ENCODE measurements around the gene SNRPA1. TPM values are rescaled to one million over a fixed set of nuclear protein-coding genes. Genes with fewer than 3 reads are reported as not detected.

Gene SNRPA1
- total and polyA plus RNA-seq, 2 of the 13 experiments (the other 11 are each of a cell fraction or from before 2014, with no cell fraction given), result 41.2 to 108 TPM

DNA sequence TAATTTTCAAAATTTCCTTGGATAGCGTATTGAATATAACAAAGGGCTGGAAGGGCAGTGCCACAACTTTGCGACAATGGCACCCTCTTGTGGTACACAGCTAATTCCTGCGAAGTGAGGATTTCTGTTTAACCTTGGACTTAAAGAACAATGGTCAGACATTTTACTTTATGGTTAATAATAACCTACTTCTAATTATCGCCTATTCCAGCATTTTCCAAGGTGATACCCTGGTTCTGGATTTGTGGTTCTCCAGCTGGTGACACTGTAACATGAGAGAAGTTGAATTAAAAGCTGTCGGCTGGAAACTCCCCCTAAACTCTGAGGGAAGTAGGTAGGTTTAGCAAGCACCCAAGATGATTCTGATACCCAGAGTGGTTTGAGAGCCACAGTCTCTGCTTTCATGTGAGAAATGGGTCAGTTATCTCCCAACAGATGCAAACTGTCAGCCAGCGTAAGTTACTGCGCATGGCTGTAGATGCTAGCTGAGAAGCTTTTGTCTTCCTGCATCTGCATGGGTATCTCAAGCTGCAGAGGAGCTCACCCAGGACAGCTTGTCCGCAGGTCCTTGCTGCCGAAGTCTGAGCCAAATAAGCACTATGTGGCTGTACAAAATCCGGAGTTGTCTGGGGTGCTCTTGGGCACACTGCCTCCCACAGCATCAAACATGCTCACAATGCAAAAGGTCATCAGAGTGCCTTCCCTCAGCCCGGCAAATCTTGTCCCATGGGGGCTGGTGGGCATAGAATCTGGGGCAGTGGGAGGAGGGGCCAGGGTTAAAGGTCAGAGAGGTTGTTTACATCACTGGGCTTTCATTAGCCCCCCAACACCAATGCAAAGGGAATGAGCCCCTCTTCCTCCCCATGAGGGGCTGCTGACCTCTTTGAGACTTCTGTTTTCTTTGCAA, 36.6 kb downstream of the SNRPA1 start (continued):
- TF ChIP-seq, protein P1, sequence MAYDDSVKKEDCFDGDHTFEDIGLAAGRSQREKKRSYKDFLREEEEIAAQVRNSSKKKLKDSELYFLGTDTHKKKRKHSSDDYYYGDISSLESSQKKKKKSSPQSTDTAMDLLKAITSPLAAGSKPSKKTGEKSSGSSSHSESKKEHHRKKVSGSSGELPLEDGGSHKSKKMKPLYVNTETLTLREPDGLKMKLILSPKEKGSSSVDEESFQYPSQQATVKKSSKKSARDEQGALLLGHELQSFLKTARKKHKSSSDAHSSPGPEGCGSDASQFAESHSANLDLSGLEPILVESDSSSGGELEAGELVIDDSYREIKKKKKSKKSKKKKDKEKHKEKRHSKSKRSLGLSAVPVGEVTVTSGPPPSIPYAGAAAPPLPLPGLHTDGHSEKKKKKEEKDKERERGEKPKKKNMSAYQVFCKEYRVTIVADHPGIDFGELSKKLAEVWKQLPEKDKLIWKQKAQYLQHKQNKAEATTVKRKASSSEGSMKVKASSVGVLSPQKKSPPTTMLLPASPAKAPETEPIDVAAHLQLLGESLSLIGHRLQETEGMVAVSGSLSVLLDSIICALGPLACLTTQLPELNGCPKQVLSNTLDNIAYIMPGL (CRISPR knock-in tag; IDR thresholded peaks at IDR 0.05; ENCODE audit: borderline replicate concordance in 1 of 2, low read depth in 1 of 2), result peak in 1 of 2 experiments; percentile 24; a peak in 1 of 4 replicates
- TF ChIP-seq ZNF430 (CRISPR knock-in tag; IDR thresholded peaks at IDR 0.05) (no peak), JARID2 (CRISPR knock-in tag; IDR thresholded peaks at IDR 0.05; ENCODE audit: insufficient replicate concordance) (no peak), MIXL1 (CRISPR knock-in tag; IDR thresholded peaks at IDR 0.05) (peak; percentile 63; the same call in 1 of the 2 replicates), ZNF484 (CRISPR knock-in tag; IDR thresholded peaks at IDR 0.05; ENCODE audit: borderline replicate concordance, low read depth) (no peak), PITX1 (CRISPR knock-in tag; IDR thresholded peaks at IDR 0.05) (peak; percentile 60; the same call in 1 of the 2 replicates), ZNF383 (CRISPR knock-in tag; IDR thresholded peaks at IDR 0.05; ENCODE audit: borderline replicate concordance) (no peak), SMC3 (IDR thresholded peaks at IDR 0.05; ENCODE audit: low read length) (peak; percentile 85), EHMT2 (IDR thresholded peaks at IDR 0.05; ENCODE audit: borderline replicate concordance, low read depth, low read length) (no peak), NFE2L2 (IDR thresholded peaks at IDR 0.05; ENCODE audit: low read length) (no peak), TEAD3 (CRISPR knock-in tag; optimal IDR thresholded peaks at IDR 0.05; ENCODE audit: borderline replicate concordance) (peak; percentile 18)
- TF ChIP-seq, protein P2, sequence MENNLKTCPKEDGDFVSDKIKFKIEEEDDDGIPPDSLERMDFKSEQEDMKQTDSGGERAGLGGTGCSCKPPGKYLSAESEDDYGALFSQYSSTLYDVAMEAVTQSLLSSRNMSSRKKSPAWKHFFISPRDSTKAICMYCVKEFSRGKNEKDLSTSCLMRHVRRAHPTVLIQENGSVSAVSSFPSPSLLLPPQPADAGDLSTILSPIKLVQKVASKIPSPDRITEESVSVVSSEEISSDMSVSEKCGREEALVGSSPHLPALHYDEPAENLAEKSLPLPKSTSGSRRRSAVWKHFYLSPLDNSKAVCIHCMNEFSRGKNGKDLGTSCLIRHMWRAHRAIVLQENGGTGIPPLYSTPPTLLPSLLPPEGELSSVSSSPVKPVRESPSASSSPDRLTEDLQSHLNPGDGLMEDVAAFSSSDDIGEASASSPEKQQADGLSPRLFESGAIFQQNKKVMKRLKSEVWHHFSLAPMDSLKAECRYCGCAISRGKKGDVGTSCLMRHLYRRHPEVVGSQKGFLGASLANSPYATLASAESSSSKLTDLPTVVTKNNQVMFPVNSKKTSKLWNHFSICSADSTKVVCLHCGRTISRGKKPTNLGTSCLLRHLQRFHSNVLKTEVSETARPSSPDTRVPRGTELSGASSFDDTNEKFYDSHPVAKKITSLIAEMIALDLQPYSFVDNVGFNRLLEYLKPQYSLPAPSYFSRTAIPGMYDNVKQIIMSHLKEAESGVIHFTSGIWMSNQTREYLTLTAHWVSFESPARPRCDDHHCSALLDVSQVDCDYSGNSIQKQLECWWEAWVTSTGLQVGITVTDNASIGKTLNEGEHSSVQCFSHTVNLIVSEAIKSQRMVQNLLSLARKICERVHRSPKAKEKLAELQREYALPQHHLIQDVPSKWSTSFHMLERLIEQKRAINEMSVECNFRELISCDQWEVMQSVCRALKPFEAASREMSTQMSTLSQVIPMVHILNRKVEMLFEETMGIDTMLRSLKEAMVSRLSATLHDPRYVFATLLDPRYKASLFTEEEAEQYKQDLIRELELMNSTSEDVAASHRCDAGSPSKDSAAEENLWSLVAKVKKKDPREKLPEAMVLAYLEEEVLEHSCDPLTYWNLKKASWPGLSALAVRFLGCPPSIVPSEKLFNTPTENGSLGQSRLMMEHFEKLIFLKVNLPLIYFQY (CRISPR knock-in tag; IDR thresholded peaks at IDR 0.05; ENCODE audit: borderline replicate concordance), result no peak

Data from HepG2 (cell line).